Right cardiac atrium (tissue), 5 donors: Measurements from ENCODE around the gene GLDC. TPM values are rescaled to one million over a fixed set of nuclear protein-coding genes. Genes with fewer than 3 reads are reported as not detected.

ENCODE experiments used
- ATAC-seq, 2 donors: fragments of 200-7000 bp; cut with Tn5 transposase; one replicate each; pipeline versions ENCODE4 v1.8.0 to v1.9.1; 2020; ENCODE audit warnings: moderate library complexity in 2 of 2, mild to moderate bottlenecking in 1 of 2
- DNase-seq, 3 donors: peaks; one replicate each; pipeline ENCODE4 v3.0.0-alpha.2; 2020
- H3K27ac ChIP-seq: one replicate; pipeline ENCODE4 v1.5.1; 2013; ENCODE audit warnings: mild to moderate bottlenecking, low read length, control low read depth, moderate library complexity
- H3K27me3 ChIP-seq: one replicate; pipeline ENCODE4 v1.6.1; 2013; ENCODE audit not compliant: control insufficient read depth, insufficient read depth
- H3K4me1 ChIP-seq: one replicate; pipeline ENCODE4 v1.6.1; 2013; ENCODE audit warnings: low read length; ENCODE audit not compliant: control insufficient read depth, insufficient read depth
- H3K4me3 ChIP-seq: one replicate; pipeline ENCODE4 v1.5.1; 2013; ENCODE audit warnings: low read length, control low read depth
- H3K9me3 ChIP-seq: one replicate; pipeline ENCODE4 v1.6.1; 2013; ENCODE audit warnings: low read length; ENCODE audit not compliant: control insufficient read depth
- WGBS: extraction: QIAGEN DNeasy Blood & Tissue Kit; methylation state at CpG from one replicate; pipeline ENCODE4 v1.1.7; 2013; 5-methylcytosine and 5-hydroxymethylcytosine counted together
- intact Hi-C, 4 donors: fragments of 100-400 bp; cut with DNase I; formaldehyde crosslinking; loops; one replicate each; pipeline versions ENCODE4 v1.11.0 to v1.14.0; 2022 to 2023
- polyA plus RNA-seq: library from polyadenylated mRNA; stranded (reverse); fragments of 200-250 nt; gene quantifications from one replicate; pipeline ENCODE4 v1.2.3, GENCODE V29; 2013
- total RNA-seq, 4 donors: library from RNA; stranded (reverse); fragmentation: NEBNext Ultra II Directional; extraction: Animal tissue kit (Norgen Biotek cat#: 25700); gene quantifications; one replicate each; pipeline ENCODE4 v1.2.1, GENCODE V29; 2021
- donor health status: healthy with polysubstance abuse.
- donor health status: DM: no; HTN: yes; CAD: no.
- donor health status: DM: no; HTN: no; CAD: no.
- donor health status: DM: no; HTN: yes; CAD: no; lungs with severe emphysema.
- donor health status: DM: yes; HTN: yes; CAD: no.

Gene GLDC
- total and polyA plus RNA-seq, 5 donors = 0.26 to 0.65 (median 0.62) TPM

DNA sequence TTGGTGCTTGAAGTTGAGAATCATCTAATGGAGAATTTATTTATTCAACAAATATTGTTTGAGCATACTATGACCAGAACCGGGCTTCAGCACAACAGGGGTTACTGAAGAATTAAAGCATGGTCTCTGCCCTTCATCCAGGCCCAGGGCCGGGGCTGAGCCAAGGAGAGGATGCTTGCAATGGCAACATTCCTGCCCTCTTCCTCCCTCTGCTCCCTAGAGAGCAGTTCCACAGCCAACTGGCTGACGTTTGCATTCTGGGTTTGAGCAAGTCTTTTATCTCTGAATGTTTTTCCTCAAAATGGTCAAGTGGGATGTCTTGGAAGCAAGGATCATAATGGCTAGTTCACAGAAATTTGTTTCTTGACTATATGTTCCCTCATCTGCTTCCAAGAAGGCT lies 80.7 kb downstream of the GLDC start:
- WGBS = 43% methylated on average over 3 of the region's 3 CpGs
- Histone ChIP-seq H3K4me3 (no peak overlapping the region), H3K9me3 (no peaks in the 10 kb centered on the region), H3K27me3 (no peaks in the 10 kb centered on the region), H3K4me1 (peaks cover 3% of the 10 kb centered on the region), H3K27ac (no peak overlapping the region)
- DNase-seq = peak; percentile 68 to 89 (median 83)
- peak; percentile 64 to 82 for ATAC-seq
- intact Hi-C loops = loop anchor here in 2 of 4 donors (5.0 to 10.0 kb wide), 2 partner anchors 210 to 213 kb away; no protein-coding TSS in a partner anchor

DNA sequence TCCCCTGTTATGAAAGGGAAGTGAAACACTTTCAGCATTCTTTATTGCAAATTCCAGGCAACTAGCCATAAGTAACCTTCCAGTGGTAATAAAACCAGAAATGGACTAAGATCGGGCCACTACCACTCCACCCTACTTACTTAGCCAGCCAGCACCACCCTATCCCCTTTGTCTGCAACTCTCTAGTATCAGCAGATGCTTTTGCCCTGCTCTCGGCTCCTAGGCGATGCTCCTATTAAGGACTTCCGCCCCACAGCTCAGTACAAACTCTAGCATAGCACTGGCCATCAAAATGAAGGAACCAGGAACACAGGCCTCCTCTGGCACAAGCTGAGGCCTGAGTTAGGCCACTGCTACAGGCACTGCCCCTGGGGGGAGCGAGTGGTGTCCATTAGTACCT lies 81.2 kb downstream of the GLDC start:
- DNase-seq (peak in 2 of 3 donors; percentile 40 to 47), ATAC-seq (peak; percentile 66 to 83)
- intact Hi-C loops = loop anchor here in 1 of 4 donors (10.0 kb wide), 1 partner anchor 210 kb away; no protein-coding TSS in a partner anchor
- WGBS = 70% methylated on average over 5 of the region's 5 CpGs
- no peaks in the 10 kb centered on the region for H3K27me3 ChIP-seq
- no peak overlapping the region for H3K4me3 ChIP-seq
- peaks cover 3% of the 10 kb centered on the region for H3K4me1 ChIP-seq
- no peak overlapping the region for H3K27ac ChIP-seq
- H3K9me3 ChIP-seq = no peaks in the 10 kb centered on the region

GRCh38 chr9:6562871-6563430 lies 82.6 kb downstream of the GLDC start:
- Histone ChIP-seq H3K27ac (no peak overlapping the region), H3K9me3 (no peaks in the 10 kb centered on the region), H3K4me1 (peaks cover 3% of the 10 kb centered on the region), H3K4me3 (no peak overlapping the region), H3K27me3 (no peaks in the 10 kb centered on the region)
- peak; percentile 45 to 76 for ATAC-seq
- 80% methylated on average over 7 of the region's 7 CpGs for WGBS
- intact Hi-C loops = loop anchor here in 1 of 4 donors (10.0 kb wide), 1 partner anchor 208 kb away; no protein-coding TSS in a partner anchor
- peak in 2 of 3 donors; percentile 46 to 69 for DNase-seq

GRCh38 chr9:6562201-6562600 lies 83.3 kb downstream of the GLDC start:
- Histone ChIP-seq H3K27ac (no peak overlapping the region), H3K4me1 (peaks cover 3% of the 10 kb centered on the region), H3K9me3 (no peaks in the 10 kb centered on the region), H3K27me3 (no peaks in the 10 kb centered on the region), H3K4me3 (no peak overlapping the region)
- DNase-seq (no peak), ATAC-seq (no peak)
- intact Hi-C loops = loop anchor here in 1 of 4 donors (10.0 kb wide), 1 partner anchor 207 kb away; no protein-coding TSS in a partner anchor

GRCh38 chr9:6557883-6558616 lies 87.5 kb downstream of the GLDC start:
- no peaks in the 10 kb centered on the region for H3K27me3 ChIP-seq
- 59% methylated on average over 9 of the region's 9 CpGs for WGBS
- H3K4me3 ChIP-seq = no peak overlapping the region
- no peak overlapping the region for H3K27ac ChIP-seq
- intact Hi-C loops = no loop called here
- H3K9me3 ChIP-seq = no peaks in the 10 kb centered on the region
- ATAC-seq (peak; percentile 51 to 76), DNase-seq (peak in 1 of 3 donors; percentile 24)
- no peaks in the 10 kb centered on the region for H3K4me1 ChIP-seq

GRCh38 chr9:6553866-6554265 lies 91.7 kb downstream of the GLDC start:
- no peak for DNase-seq
- no peak for ATAC-seq
- no peak overlapping the region for H3K4me3 ChIP-seq
- intact Hi-C loops = no loop called here
- 80% methylated on average over 1 of the region's 1 CpG for WGBS
- H3K27me3 ChIP-seq = no peaks in the 10 kb centered on the region
- no peak overlapping the region for H3K27ac ChIP-seq
- H3K9me3 ChIP-seq = no peaks in the 10 kb centered on the region
- H3K4me1 ChIP-seq = no peaks in the 10 kb centered on the region

- H3K9me3 ChIP-seq = no peaks in the 10 kb centered on the region
- H3K4me3 ChIP-seq = no peak overlapping the region
- H3K27ac ChIP-seq = no peak overlapping the region
- H3K4me1 ChIP-seq = no peaks in the 10 kb centered on the region
- intact Hi-C loops = no loop called here
- WGBS = 75% methylated on average over 7 of the region's 7 CpGs
- DNase-seq = no peak
- ATAC-seq = peak; percentile 60 to 94
- H3K27me3 ChIP-seq = no peaks in the 10 kb centered on the region
Observed at GRCh38 chr9:6552498-6553121, 92.9 kb downstream of the GLDC start.

- WGBS = 83% methylated on average over 3 of the region's 3 CpGs
- H3K9me3 ChIP-seq = no peaks in the 10 kb centered on the region
- no peak for ATAC-seq
Observed at GRCh38 chr9:6552033-6552432, 93.5 kb downstream of the GLDC start.

DNA sequence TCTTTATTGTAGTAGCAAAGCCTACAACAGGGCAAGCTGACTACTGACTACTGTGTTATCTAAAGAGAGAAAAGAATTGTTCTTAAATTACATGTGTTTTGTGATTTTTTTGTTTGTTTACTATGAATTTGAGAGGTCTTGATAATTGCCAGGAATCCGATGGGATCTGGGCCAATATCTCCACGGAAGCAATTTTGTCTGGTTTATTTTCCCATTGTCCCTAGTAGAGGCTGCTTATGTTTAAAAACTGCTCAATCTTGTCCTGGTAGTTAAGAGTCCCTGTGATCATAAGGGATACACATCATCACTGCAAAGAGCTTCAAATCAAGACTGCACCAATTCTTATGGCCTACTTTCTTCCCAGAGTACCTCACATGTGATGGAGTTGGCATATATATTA lies 94.4 kb downstream of the GLDC start:
- intact Hi-C loops = no loop called here
- ATAC-seq (no peak), DNase-seq (no peak)
- Histone ChIP-seq H3K4me3 (no peak overlapping the region), H3K9me3 (no peaks in the 10 kb centered on the region), H3K27me3 (no peaks in the 10 kb centered on the region), H3K27ac (no peak overlapping the region), H3K4me1 (no peaks in the 10 kb centered on the region)
- WGBS = 51% methylated on average over 2 of the region's 2 CpGs

More at GRCh38 chr9:6552033-6552432, 93.5 kb downstream of the GLDC start:
- DNase-seq = no peak
- H3K27ac ChIP-seq = no peak overlapping the region
- H3K4me3 ChIP-seq = no peak overlapping the region
- intact Hi-C loops = no loop called here
- H3K27me3 ChIP-seq = no peaks in the 10 kb centered on the region
- no peaks in the 10 kb centered on the region for H3K4me1 ChIP-seq

GRCh38 chr9:6549106-6549800 lies 96.3 kb downstream of the GLDC start:
- 56% methylated on average over 8 of the region's 8 CpGs for WGBS
- no peak for ATAC-seq
- intact Hi-C loops = no loop called here

More at GRCh38 chr9:6549106-6549800, 96.3 kb downstream of the GLDC start:
- Histone ChIP-seq H3K4me1 (no peaks in the 10 kb centered on the region), H3K27ac (no peak overlapping the region), H3K9me3 (no peaks in the 10 kb centered on the region), H3K27me3 (no peaks in the 10 kb centered on the region), H3K4me3 (no peak overlapping the region)
- no peak for DNase-seq
